Activated CD8-positive, alpha-beta memory T cell treated with anti-CD3 and anti-CD28 coated beads, Interleukin-2, amount 50 U/mL, for 4 hours (primary cell): ENCODE measurements around the gene GDI1.
"Not testable (repeated sequence)": the region's sequence is repeated elsewhere in the genome, so short reads cannot be mapped to it uniquely, and the experiment has no call there.

Experiments used
- DNase-seq: peaks from one replicate; pipeline ENCODE4 v3.0.0-alpha.2; 2020

GDI1 gene

DNA sequence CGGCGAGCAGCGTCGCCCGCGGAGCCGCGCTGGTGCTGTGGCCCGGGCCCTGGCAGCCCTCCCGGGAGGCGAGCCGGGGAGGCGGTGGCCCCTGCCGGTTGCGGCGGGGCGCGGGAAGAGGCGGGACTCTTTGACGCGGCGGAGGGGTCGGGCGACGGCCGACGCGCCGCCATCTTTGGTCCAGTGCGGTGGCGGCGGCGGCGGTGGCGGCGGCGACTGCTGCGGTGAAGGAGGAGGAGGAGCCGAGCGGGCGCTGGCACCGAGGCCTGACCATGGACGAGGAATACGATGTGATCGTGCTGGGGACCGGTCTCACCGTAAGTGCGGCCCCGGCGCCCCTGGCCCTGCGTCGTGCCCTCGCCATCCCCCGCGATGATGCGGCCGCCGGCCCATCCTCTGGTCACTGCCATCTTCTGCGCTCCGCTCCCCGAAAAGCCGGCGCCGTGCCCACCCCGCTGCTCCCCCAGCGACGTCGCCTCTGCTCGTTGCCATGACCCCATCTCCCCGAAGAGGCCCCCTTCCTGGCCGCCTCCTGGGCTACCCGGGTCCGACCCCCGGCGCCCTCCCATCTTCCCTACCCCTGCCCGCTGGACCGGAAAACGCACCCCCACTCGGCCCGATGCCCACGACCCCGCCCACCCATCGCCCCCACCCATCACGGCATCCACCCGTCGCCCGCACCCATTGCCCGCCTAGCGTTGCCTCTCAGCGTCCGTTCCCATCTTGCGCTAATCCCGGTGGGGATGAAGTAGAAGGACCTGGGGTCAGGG is at the start of gene GDI1:
Gene GDI1 (plus strand): TSS at position 172 of the 770 bp plus-strand sequence. CDS start 101 bp downstream, at position 273.
- peak; percentile 56 for DNase-seq

DNA sequence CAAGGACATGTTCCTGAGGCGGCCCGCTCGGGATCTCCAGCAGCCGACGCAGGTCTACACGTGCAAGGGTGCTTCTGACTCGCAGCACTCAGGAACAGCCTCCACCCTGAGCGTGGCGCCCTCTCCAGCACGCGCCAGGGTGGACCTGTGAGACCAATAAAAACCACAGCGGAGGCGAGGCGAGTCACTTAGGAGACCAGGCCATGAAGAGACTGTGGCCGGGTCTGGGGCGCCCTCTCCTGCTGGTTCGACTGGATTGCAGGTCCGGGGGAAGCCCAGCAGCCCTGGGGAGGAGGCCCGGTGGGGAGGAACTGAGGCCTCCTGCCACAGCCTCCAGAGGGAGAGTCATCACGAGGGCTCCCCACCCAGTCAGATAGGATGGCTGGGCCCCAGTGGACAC is 48.9 kb upstream of the GDI1 start:
- DNase-seq = not testable (repeated sequence)

DNA sequence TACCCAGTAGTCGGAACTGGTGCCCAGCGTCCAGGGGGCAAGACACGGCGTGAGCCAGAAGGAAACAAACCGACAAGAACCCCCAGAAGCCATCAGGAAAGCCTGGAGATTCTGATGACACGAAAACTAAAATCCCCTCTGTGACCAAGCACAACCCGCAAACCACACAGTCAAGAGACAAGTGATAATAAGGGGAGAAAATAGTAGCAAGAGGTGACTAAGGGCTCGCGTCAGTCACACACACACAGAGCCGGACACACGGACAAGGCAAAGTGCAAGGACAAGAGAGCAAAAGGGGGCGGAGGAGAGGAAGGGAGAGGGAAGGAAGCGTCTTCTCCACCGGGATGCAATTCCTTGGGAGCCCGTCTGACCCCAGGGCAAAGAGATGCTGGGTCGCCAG is 48.3 kb upstream of the GDI1 start:
- not testable (repeated sequence) for DNase-seq

DNA sequence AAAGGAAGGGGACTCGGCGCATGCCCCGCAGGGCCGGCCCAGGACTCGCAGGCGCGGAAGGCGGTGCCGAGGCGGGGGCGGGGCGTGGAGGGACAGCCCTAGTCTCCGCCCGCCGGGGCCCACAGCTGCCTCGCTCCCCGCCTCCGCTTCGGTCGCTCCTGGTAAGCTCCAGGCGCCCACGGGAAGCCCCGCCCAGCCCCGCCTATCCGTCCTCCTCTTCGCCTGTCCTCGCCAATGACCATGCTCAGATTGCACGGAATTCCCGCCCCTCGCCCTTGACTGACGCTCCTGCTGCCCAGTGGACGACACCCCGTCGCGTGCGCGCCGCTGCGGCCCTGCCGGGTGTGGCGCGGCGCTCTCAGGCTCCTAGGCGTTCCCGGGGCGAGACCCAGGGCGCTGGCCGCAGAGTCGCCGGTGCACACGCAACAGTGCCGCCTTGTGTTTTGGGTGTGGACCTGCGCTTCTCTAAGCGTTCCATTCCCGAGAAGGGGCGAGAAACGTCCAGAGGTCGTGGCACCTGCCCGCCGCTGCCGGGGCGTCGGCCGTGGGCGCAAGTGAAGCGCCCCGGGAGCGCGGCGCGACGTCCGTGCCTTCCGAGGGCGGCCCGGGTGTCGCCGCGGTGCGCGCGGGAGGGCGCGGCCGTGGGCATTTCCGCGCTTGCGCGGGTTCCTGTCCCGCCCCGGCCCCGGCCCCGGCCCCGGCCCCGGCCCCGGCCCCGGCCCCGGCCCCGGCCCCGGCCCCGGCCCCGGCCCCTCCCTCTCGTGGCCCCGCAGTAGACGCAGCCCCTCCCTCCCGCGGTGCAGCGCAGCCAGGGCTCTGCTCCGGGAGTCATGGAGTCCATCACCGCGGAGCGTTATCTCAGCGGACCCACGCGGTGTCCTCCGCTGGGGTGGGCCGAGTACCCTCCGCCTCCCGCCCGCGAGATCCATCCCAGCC is 46.9 kb upstream of the GDI1 start:
- not testable (repeated sequence) for DNase-seq

DNA sequence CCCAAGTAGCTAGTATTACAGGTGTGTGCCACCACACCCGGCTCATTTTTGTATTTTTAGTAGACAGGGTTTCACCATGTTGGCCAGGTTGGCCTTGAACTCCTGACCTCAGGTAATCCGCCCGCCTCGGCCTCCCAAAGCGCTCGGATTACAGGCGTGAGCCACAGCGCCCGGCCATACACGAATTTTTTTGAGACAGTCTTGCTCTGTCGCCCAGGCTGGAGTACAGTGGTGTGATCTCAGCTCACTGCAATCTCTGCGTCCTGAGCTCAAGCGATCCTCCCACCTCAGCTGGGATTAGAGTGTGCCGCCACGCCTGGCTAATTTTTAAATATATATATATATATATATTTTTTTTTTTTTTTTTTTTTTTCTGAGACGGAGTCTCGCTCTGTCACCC is 40.6 kb upstream of the GDI1 start:
- DNase-seq = not testable (repeated sequence)

DNA sequence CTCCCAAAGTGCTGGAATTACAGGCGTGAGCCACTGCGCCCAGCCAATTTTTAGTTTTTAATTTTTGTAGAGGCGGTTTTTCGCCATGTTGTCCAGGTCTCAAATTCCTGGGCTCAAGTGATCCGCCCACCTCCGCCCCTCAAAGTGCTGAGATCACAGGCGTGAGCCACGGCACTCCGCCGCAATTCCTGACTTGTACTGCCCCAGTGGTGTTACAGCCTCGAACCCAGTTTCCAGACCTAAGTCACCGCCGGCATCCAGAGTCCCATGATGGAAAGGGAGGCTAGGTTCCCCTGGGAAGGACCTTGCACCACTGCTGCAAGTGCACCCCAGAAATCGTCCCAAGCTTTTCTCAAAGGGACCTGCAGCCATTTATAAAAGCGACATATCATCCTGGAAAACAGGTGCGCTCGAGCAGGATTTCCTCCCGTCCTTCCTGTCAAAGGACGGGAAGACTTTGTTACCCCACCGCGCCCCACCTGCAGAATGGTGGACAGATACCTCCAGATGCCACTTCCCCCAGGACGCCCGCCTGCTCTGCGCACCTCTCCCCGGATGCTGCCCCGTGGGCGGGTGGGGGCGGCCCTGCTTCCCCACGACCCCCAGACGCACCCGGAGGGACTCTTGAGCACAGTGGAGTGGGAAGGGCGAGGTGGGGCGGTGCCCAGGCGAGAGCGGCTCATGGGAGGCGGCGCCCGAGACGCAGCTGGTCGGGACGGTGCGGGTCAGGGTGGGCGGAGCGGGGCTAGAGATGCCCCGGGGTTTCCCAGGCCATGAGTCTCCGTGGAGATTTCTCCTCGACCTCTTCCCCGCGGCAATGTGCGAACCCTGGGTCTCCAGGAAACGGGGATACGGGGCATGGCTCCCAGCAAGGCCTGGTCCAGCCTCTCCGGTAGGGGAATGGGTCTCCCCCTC is 39.7 kb upstream of the GDI1 start:
- DNase-seq = peak; percentile 59

DNA sequence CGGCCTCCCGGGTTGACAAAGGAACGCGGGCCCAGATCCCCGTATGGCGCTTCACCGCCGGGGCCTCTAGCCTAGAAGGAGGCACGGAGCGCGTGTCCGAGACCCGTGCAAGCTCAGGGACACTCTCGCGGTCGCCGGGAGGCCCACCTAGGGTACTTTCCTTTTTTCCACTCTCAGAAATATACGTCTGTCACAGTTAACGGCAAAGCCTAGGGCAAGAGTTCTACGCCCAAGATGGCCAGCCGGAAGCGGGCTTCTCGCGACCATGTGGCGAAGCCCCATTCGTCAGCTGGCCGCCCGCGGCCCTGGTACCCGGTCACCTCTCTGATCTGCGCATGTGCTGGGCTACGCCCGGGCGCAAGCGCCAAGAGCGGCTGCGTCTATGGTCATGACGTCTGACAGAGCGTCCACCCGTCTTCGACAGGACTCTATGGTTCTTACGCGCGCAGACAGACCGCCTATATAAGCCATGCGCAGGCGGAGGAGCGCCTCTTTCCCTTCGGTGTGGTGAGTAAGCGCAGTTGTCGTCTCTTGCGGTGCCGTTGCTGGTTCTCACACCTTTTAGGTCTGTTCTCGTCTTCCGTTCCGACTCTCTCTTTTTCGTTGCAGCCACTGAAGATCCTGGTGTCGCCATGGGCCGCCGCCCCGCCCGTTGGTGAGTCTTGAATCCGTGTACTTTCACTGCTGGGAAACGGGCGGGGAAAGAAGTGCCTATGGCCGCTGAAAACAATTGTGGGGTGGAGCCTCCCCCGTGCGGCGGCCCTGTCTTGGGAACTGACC is 38.9 kb upstream of the GDI1 start, which contains the start of gene RPL10:
Gene RPL10 (plus strand): TSS at position 490 of the 780 bp plus-strand sequence. CDS start 143 bp downstream, at position 633.
- peak; percentile 82 for DNase-seq

DNA sequence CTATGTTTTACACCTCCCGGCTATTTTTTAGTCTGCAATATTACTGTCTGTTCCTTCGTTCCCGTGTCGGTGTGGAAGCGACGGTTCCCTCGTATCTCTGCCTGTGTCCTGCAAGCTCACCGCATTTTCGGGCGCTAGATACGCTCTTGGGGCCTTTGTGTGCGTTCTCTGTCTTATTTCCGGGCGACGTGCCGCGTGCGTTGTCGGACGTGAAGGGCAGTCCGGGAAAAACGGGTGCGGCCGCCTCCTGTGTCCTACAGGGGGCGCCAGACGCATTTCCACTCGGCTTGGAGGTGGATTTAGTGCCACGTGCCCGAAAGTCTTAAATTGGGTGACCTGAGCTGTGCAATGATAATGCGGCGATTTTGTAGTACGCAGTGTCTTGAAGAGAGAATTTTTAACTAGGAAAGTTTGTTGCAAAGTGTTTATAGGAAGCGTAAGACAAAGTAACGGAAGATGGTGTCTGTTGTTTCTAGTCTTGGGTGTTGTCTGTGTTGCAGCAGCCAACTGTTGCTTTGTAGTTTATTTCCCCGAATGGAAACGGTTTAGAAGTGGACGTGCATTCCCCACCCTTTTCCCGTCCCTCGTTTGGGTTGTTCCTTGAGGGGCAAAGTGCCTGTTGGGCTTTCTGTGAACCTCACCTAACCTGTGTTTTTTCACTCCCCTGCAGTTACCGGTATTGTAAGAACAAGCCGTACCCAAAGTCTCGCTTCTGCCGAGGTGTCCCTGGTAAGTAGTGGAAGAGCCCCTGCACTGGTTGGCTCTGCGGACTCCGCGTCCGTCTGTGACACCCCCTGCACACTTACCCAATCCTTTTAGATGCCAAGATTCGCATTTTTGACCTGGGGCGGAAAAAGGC is 38.1 kb upstream of the GDI1 start:
- DNase-seq = peak; percentile 80

DNA sequence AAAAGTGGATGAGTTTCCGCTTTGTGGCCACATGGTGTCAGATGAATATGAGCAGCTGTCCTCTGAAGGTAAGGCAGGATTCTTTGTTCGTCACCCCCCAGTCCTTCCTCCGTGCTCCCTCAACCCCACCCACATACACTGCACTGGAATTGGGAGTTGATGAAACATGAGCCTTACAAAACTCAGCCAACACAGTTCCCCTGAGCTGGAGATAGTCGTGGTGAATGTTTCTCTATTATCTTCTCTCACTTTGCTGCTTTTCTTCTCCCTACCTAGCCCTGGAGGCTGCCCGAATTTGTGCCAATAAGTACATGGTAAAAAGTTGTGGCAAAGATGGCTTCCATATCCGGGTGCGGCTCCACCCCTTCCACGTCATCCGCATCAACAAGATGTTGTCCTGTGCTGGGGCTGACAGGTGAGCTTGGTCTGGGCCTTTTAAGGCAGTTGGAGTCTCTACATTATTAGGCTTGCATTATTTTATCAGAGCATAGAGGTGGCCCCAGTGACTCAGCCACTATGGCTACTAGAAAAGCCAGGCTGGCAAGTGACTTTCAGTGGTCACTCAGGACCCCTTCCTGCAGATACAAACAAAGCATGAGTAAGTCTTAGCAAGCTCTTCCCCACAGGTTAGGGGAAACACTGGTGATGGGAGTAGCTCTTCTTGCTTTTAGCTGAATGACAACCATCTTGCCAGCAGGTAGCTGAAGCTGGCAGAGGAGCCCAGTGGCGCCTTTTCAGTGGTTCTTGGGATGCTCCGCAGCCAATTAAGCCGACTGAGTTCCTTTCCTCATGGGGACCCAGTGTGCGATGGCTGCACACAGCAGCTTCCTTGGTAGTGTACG is 37.2 kb upstream of the GDI1 start:
- no peak for DNase-seq

DNA sequence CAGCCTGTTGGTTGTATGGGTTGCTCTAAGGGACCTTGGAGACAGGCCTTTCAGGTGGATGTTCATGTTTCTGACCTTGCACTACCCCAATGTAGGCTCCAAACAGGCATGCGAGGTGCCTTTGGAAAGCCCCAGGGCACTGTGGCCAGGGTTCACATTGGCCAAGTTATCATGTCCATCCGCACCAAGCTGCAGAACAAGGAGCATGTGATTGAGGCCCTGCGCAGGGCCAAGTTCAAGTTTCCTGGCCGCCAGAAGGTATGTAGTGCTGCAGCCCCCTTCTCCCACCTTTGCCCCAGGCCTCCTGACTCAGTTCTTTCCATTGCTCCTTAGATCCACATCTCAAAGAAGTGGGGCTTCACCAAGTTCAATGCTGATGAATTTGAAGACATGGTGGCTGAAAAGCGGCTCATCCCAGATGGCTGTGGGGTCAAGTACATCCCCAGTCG is 36.6 kb upstream of the GDI1 start:
- DNase-seq = not testable (repeated sequence)

DNA sequence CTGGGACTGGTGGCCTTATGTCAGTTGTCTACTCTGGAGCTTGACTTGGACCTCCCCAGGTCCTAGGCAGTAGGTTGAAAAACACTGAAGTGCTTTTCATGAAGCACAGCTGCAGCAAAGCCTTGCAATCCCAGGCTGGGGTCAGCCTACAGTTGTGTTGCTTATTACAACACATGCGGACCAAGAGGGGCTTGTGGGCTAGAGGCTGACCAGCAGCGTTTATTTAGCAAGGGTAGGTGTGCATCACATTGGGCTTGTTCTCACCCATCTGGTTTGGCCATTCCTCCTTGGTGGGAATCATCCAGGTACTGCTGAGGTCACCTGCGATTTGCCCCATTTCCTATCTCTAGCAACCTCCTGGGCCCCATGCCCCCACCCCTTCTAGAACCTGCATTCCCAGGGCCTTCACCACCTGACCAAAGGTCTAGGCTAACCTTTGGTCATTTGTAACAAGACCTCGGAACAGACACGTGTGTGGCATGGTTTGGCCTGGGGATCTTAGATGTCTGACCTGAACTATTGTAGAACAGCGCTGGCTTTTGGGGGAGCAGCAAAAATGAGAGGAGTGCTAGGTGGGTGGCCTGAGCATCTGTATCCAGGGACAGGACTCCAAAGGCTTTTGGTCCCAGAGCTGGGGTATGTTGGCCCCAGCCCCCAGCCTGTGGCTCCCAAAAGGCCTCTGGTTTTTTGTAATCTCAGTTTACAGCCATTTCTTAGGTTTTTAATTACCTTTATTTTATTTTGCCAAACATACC is 35.7 kb upstream of the GDI1 start:
- DNase-seq = no peak

DNA sequence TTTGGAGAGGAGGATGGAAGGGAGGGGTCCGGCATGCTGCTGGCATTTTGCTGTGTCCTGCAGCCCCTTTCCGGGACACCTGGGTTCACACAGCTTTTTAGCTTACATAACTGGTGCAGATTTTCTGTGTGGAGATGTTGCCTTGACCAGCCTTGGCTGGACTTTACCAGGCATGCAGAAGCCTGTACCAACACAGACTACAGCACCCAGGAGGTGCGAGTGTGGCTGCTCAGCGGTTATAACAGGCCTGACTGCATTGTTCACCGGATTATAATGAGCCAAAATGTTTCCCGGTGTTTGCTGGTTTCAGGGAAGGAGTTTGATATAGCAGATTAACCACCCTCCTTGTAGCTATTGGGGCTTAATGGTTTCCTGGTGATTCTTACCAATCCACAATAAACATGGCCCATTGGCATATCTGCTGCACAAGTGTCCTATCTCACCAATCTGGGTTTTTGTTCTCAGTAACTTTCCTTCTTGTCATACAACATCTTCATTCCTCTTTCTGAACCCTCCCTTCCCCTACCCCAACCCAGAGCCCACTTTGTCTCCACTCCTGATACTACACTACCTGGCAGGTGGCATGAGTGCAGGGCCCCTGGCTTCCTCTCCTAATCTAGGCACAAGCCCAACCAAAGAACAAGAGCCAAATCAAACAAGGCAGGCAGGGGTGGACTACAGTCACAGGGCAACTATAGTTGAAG is 34.9 kb upstream of the GDI1 start:
- DNase-seq = no peak

DNA sequence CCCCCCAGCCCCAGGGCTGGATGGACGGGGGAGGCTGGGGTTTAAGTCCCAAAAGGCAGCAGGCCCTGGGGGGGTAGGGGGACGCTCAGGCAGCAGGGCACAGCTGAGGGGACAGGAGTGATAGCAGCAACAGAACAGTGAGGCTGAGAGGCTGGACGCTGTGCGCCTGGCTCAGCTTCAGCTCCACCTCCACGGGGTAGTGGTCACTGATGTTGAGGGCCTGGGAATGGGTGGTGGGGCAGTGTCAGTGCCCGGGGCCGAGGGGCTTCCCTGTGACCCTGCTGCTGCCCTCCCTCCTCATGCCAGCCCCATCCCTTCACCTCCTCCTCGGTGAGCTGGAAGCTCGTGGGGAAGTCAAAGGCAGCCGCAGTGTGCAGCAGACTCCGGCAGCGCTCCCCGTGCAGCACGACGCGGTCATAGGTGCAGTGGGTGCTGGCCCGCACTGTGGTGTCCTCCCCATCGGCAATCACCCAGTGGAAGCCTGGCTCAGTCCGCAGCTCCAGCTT is 34.3 kb upstream of the GDI1 start:
- DNase-seq = no peak

DNA sequence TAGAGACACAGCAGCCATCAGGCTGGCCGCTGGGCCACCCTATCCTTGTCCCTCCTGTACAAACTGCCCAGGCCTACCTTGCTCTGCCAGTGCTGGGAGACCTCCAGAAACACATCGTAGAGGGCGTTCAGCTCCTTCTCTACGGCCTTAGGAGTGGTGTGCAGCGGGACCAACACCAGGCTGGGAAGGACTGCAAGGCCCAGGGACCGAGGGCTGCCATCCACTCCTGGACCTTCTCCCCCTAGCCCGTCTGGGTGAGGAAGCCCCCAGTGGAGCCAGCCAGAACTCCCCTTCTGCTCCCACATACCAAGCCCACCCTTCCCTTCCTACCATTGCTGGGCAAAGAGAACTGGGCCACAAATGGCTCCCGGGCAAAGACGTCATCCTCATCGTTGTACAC is 33.8 kb upstream of the GDI1 start:
- DNase-seq = no peak

DNA sequence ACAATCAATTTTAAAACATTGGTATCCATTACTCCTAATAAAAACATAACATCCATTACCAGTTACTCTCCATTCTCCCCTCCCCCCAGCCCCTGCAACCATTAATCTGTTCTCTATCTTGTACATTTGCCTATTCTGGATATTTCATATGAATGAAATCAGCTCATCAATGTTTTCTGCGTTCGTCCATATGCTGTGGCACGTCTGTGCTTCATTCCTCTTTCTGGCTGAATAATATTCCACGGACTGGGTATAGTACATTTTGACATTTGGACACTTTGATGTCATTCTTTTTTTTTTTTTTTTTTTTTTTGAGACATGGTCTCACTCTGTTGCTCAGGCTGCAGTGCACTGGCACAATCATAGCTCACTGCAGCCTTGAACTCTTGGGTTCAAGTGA is 33.1 kb upstream of the GDI1 start:
- DNase-seq = no peak

DNA sequence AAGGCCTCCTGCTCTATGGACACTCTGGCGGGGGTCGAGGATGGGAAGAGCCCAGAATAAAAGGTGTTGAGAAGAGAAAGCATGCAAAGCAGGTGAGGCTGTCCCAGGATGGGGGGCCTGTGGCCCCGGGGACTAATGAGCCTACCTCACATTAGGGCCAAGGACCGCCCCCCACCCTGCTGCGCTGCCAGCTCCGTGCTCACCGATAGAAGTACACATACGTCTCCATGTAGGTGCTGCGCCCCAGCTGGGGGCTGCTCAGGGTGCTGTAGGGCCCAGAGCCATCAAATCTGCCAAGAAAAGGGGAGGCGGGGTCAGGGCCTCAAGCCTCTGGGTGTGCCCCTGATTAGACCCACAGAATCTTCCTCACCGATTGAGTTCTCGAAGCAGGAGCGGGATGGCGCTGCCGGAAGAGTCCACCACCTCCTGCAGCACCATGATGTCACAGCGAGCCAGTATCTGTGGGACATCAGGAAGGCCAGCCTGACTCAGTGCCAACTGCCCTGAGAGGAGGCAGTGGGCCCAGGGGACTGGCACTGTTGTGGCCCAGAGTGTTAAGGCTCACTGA is 32.2 kb upstream of the GDI1 start:
- no peak for DNase-seq

DNA sequence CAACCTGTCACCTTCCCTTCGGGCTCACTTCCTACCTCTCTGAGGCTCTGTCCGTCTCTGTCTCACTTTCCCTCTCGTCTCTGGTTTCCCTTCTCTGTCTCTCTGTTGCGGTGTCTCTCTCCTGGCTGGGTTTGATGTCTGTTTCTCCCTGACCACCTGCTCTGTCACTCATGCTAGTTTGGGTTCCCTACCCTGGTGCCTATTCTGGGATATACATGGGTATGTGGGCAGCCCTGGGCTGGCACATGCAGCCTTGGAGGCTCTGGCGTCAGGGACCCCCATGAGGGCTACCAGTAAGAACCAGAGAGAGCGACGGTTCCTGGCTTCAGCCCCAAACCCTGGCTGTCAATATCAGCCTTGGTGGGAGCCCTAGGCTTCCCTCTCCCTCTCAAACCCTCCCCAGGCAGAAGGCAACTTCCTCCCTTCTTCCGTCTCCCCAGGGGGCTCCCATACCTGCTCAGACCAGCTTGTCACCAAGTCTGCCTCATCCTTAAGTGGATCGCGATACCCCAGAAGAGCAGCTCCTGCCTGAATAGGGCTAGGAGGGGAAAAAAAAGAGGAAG is 28.2 kb upstream of the GDI1 start:
- DNase-seq = no peak
